ENCODE results near the gene FRMD4A. TPM values are rescaled to one million over a fixed set of nuclear protein-coding genes. Genes with fewer than 3 reads are reported as not detected.

Gene FRMD4A
- total RNA-seq, 2 donors from 2014 or later: 18.9 to 46.1 TPM

- Histone ChIP-seq H3K4me3 (no peak overlapping the region), H3K36me3 (replicated peaks in 1 of 2; ENCODE audit: insufficient read depth in 1 of 2, low read depth in 2 of 2) (no peaks in the 10 kb centered on the region), H3K27ac (no peak overlapping the region), H3K27me3 (no peaks in the 10 kb centered on the region), H3K9me3 (no peaks in the 10 kb centered on the region), H3K4me1 (no peaks in the 10 kb centered on the region)
- no peak for TF ChIP-seq CTCF (IDR thresholded peaks at IDR 0.05)
- no peak for TF ChIP-seq POLR2A (IDR thresholded peaks at IDR 0.05)
- intact Hi-C loops (cut with DNase I): loop anchor here (5.0 kb wide), 1 partner anchor 153 kb away; no protein-coding TSS in a partner anchor
- ATAC-seq (no peak), DNase-seq (no peak)
Observed at GRCh38 chr10:13939391-13939790, 391.3 kb downstream of the FRMD4A start.

- intact Hi-C loops (cut with DNase I): loop anchor here (5.0 kb wide), 1 partner anchor 153 kb away; no protein-coding TSS in a partner anchor
Observed at GRCh38 chr10:13938950-13939349, 391.8 kb downstream of the FRMD4A start.

GRCh38 chr10:13936826-13937225, 393.9 kb downstream of the FRMD4A start:
- Histone ChIP-seq H3K36me3 (replicated peaks in 1 of 2; ENCODE audit: insufficient read depth in 1 of 2, low read depth in 2 of 2) (no peaks in the 10 kb centered on the region), H3K4me3 (no peak overlapping the region), H3K27ac (no peak overlapping the region), H3K27me3 (no peaks in the 10 kb centered on the region), H3K9me3 (no peaks in the 10 kb centered on the region), H3K4me1 (no peaks in the 10 kb centered on the region)
- intact Hi-C loops (cut with DNase I): loop anchor here (5.0 kb wide), 1 partner anchor 155 kb away; no protein-coding TSS in a partner anchor
- ATAC-seq: no peak
- no peak for TF ChIP-seq CTCF (IDR thresholded peaks at IDR 0.05)
- TF ChIP-seq POLR2A (IDR thresholded peaks at IDR 0.05): no peak
- 76 to 87% methylated on average over 2 of the region's 2 CpGs for WGBS, 2 donors
- DNase-seq: no peak

More at GRCh38 chr10:13938950-13939349, 391.8 kb downstream of the FRMD4A start:
- H3K4me1 ChIP-seq: no peaks in the 10 kb centered on the region
- TF ChIP-seq POLR2A (IDR thresholded peaks at IDR 0.05): no peak
- TF ChIP-seq CTCF (IDR thresholded peaks at IDR 0.05): no peak
- H3K36me3 ChIP-seq (replicated peaks in 1 of 2; ENCODE audit: insufficient read depth in 1 of 2, low read depth in 2 of 2): no peaks in the 10 kb centered on the region
- H3K4me3 ChIP-seq: no peak overlapping the region
- WGBS, 2 donors: 56 to 65% methylated on average over 8 of the region's 8 CpGs
- H3K27me3 ChIP-seq: no peaks in the 10 kb centered on the region
- ATAC-seq: no peak
- DNase-seq: no peak
- H3K9me3 ChIP-seq: no peaks in the 10 kb centered on the region
- no peak overlapping the region for H3K27ac ChIP-seq

- DNase-seq (no peak), ATAC-seq (no peak)
- Histone ChIP-seq H3K4me1 (no peaks in the 10 kb centered on the region), H3K4me3 (no peak overlapping the region), H3K36me3 (replicated peaks in 1 of 2; ENCODE audit: insufficient read depth in 1 of 2, low read depth in 2 of 2) (no peaks in the 10 kb centered on the region), H3K27me3 (no peaks in the 10 kb centered on the region), H3K27ac (no peak overlapping the region), H3K9me3 (no peaks in the 10 kb centered on the region)
- no peak for TF ChIP-seq CTCF (IDR thresholded peaks at IDR 0.05)
- TF ChIP-seq POLR2A (IDR thresholded peaks at IDR 0.05): no peak
- intact Hi-C loops (cut with DNase I): no loop called here
- 65 to 71% methylated on average over 10 of the region's 10 CpGs for WGBS, 2 donors
Observed at GRCh38 chr10:13930120-13930519, 400.6 kb downstream of the FRMD4A start.

GRCh38 chr10:13928451-13928850, 402.3 kb downstream of the FRMD4A start:
- intact Hi-C loops (cut with DNase I): no loop called here
- Histone ChIP-seq H3K36me3 (replicated peaks in 1 of 2; ENCODE audit: insufficient read depth in 1 of 2, low read depth in 2 of 2) (no peaks in the 10 kb centered on the region), H3K27ac (peak overlapping the region in 1 of 4 donors; percentile 28), H3K27me3 (no peaks in the 10 kb centered on the region), H3K9me3 (no peaks in the 10 kb centered on the region), H3K4me3 (no peak overlapping the region), H3K4me1 (no peaks in the 10 kb centered on the region)
- DNase-seq (no peak), ATAC-seq (no peak)
- TF ChIP-seq POLR2A (IDR thresholded peaks at IDR 0.05) (no peak), CTCF (IDR thresholded peaks at IDR 0.05) (no peak)
- WGBS, 2 donors: 50 to 69% methylated on average over 3 of the region's 3 CpGs
